ENCODE results near the gene SLC41A3.
"Not testable (repeated sequence)": the region's sequence is repeated elsewhere in the genome, so short reads cannot be mapped to it uniquely, and the experiment has no call there.

- not testable (repeated sequence) for TF ChIP-seq CTCF (IDR thresholded peaks at IDR 0.05); POLR2A (IDR thresholded peaks at IDR 0.05); POLR2AphosphoS5 (IDR thresholded peaks at IDR 0.05; ENCODE audit: insufficient read depth in 1 of 2, low read depth in 1 of 2)
Measured at GRCh38 chr3:126096274-126096673, 12.3 kb upstream of the SLC41A3 start.
